Lung (tissue), 12 donors: ENCODE results near the gene DNAH17. TPM values are rescaled to one million over a fixed set of nuclear protein-coding genes. Genes with fewer than 3 reads are reported as not detected.

Experiments
- ATAC-seq: fragments of 200-7000 bp; cut with Tn5 transposase; one replicate; pipeline ENCODE4 v1.9.1; 2020; ENCODE audit warnings: moderate number of reproducible peaks; ENCODE audit not compliant: insufficient read depth, low FRiP score
- DNase-seq, 3 donors: peaks; one replicate each; pipeline ENCODE4 v3.0.0-alpha.2; 2013 to 2017
- H3K27ac ChIP-seq, 2 donors: one replicate each; pipeline ENCODE4 v1.5.1; 2013; ENCODE audit warnings: mild to moderate bottlenecking in 2 of 2, moderate library complexity in 2 of 2, control low read depth in 1 of 2, inconsistent platforms in 1 of 2, low read depth in 1 of 2, low read length in 1 of 2
- H3K27me3 ChIP-seq, 3 donors: one replicate each; pipeline ENCODE4 v1.5.1; 2013; ENCODE audit warnings: low read length in 2 of 3; ENCODE audit not compliant: control insufficient read depth in 3 of 3, insufficient read depth in 3 of 3
- H3K36me3 ChIP-seq, 4 donors: one replicate each; pipeline ENCODE4 v1.5.1; 2013; ENCODE audit warnings: low read length in 4 of 4, mild to moderate bottlenecking in 1 of 4, moderate library complexity in 1 of 4; ENCODE audit not compliant: control insufficient read depth in 4 of 4, insufficient read depth in 4 of 4
- H3K4me1 ChIP-seq, 5 donors: one replicate each; pipeline ENCODE4 v1.5.1; 2013; ENCODE audit warnings: low read length in 5 of 5, mild to moderate bottlenecking in 2 of 5, moderate library complexity in 1 of 5; ENCODE audit not compliant: control insufficient read depth in 5 of 5, insufficient read depth in 5 of 5
- H3K4me3 ChIP-seq: one replicate; pipeline ENCODE4 v1.5.1; 2013; ENCODE audit warnings: mild to moderate bottlenecking, control low read depth, moderate library complexity
- H3K9ac ChIP-seq, 2 donors: one replicate each; pipeline ENCODE4 v1.5.1; 2013; ENCODE audit warnings: low read length in 2 of 2, control low read depth in 1 of 2; ENCODE audit not compliant: insufficient read depth in 1 of 2
- H3K9me3 ChIP-seq, 4 donors: one replicate each; pipeline ENCODE4 v1.5.1; 2013; ENCODE audit warnings: low read length in 3 of 4, mild to moderate bottlenecking in 1 of 4, moderate library complexity in 1 of 4; ENCODE audit not compliant: control insufficient read depth in 4 of 4, insufficient read depth in 3 of 4
- CTCF ChIP-seq: IDR thresholded peaks from 2 replicates; pipeline ENCODE4 v1.5.1; 2012; ENCODE audit warnings: mild to moderate bottlenecking; ENCODE audit errors: control extremely low read depth, extremely low read depth
- WGBS, 2 donors: extraction: QIAGEN DNeasy Blood & Tissue Kit; methylation state at CpG; one replicate each; pipeline ENCODE4 v1.1.7; 2013; 5-methylcytosine and 5-hydroxymethylcytosine counted together
- polyA plus RNA-seq, 2 donors: library from polyadenylated mRNA; stranded (reverse); fragments of 200-250 nt; gene quantifications; one replicate each; pipeline ENCODE4 v1.2.1, GENCODE V29; 2013
- total RNA-seq, 2 donors: library from RNA; depleted of rRNA in 1 of 2; stranded (reverse); fragments of >200 nt in 1 of 2; gene quantifications; one replicate each; pipeline ENCODE4 v1.2.1, GENCODE V29; 2014 to 2021
- donor health status: control.
- donor health status: control.
- donor health status: Bipolar disorder and iron deficiency.
- donor health status: healthy.
- donor health status: DM: yes; HTN: yes; CAD: no.

Gene DNAH17
- total and polyA plus RNA-seq, 4 donors: 0.44 to 1.6 (median 1.2) TPM

DNA sequence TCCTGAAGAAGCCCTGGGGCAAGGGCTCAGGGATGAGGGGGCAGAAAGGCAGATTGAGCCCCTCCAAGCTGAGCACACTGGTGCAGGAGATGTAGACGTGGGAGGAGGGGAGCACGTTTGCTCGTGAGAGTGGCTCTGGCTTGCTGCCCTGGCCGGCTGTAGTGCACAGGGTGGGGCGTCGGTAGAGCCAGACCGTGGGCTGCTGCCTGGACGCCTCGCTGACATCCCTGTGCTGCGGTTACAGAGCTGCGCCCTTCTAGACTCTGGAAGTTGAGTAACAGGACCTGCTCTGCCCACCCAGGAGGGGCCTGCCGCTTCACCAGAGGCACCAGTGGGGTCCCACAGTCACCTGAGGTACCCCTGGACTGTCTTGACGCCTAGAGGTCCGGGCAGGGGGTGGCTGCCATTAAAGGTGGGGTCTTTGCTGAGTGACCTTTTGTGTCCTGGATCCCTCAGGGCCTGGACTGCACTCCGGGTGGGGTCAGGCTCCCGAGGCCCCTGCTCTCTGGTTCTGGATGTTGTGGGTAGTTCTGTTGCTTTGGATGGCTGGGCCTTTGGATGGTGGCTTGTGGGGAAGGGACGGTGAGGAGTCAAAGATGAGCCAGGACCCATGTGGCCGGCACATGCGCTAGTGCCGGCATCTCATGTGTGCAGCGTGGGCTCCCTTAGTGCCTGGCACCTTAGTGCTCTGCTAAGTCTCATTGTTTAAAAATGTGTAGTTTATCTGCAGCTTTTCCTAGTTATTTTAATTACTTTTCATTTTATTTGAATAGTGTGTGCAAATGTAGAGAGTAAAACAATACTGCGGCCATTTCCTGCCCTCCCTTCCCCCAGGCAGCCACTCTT lies 157.0 kb downstream of the DNAH17 start:
- 56 to 67% methylated on average over 22 of the region's 22 CpGs for whole genome bisulfite sequencing, 2 donors
- Histone ChIP-seq H3K27me3 (no peaks in the 10 kb centered on the region), H3K9me3 (no peaks in the 10 kb centered on the region), H3K9ac (no peak overlapping the region), H3K27ac (peak overlapping the region in 1 of 2 donors; percentile 54), H3K36me3 (peaks cover 0 to 44% (median 10%) of the 10 kb centered on the region in 4 donors), H3K4me1 (peaks cover 0 to 36% (median 19%) of the 10 kb centered on the region in 5 donors), H3K4me3 (no peak overlapping the region)
- ATAC-seq (no peak), DNase-seq (no peak)
- TF ChIP-seq CTCF: no peak

DNA sequence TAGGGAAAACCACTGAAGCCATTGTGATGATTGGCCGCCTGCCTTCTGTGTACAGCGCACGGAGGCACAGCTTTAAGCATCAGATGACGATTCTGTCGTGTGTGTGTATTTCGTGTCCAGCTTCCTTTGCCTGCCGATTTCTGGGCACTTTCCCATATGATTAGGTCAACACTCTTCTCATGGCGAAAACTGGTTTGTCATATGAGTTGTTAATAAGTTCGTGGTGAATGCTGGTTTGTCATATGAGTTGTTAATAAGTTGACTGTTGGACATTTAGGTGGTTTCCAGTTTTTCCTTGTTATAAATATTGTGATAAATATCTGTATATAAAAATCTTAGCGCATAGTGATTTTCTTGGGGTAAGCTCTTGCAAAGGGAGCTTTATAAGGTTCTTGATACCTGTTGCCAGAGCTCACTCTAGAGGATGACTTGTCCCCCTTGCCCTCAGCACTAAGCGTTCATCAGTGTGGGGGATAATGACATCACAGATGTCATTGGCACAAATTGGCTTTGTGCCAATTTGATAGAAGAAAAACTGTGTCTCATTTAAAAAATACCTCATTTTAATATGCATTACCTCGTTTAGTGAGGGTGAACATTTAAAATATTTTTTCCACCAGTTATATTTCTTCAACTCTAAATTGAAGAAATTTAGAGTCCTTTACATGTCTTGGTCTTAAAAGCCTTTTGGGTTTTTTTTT lies 158.7 kb downstream of the DNAH17 start:
- Histone ChIP-seq H3K9me3 (no peaks in the 10 kb centered on the region), H3K4me3 (no peak overlapping the region), H3K36me3 (peaks cover 0 to 34% (median 11%) of the 10 kb centered on the region in 4 donors), H3K9ac (no peak overlapping the region), H3K27me3 (no peaks in the 10 kb centered on the region), H3K27ac (peak overlapping the region in 1 of 2 donors; percentile 55), H3K4me1 (peaks cover 0 to 41% (median 16%) of the 10 kb centered on the region in 5 donors)
- ATAC-seq: no peak
- DNase-seq: no peak
- TF ChIP-seq CTCF: no peak
- WGBS, 2 donors: 54 to 69% methylated on average over 12 of the region's 12 CpGs

DNA sequence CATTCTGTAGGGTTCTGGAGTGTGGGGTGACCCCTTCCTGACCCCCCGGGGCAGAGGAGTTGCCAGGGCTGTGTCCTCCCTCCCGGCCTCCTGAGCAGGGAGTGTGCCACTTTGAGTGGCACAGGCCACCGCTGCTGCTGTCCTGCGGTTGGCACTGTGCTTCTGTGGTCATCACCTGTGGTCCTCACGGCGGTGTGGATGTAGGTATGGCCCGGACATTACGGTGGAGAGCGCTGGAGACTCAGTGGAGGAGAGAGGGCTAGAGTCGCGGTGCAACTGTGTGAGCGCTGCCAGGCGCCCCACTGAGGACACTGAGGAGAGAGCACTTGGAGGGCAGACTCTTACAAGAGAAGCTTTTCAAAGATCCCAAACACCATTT lies 159.7 kb downstream of the DNAH17 start:
- no peak for DNase-seq
- no peak overlapping the region for H3K4me3 ChIP-seq
- H3K36me3 ChIP-seq: peaks cover 0 to 27% (median 15%) of the 10 kb centered on the region in 4 donors
- ATAC-seq: no peak
- no peaks in the 10 kb centered on the region for H3K9me3 ChIP-seq
- H3K27me3 ChIP-seq: no peaks in the 10 kb centered on the region
- peak overlapping the region; percentile 77 to 97 for H3K27ac ChIP-seq
- H3K9ac ChIP-seq: no peak overlapping the region
- WGBS, 2 donors: 74 to 86% methylated on average over 13 of the region's 13 CpGs
- peaks cover 0 to 50% (median 16%) of the 10 kb centered on the region in 5 donors for H3K4me1 ChIP-seq
- TF ChIP-seq CTCF: no peak
